ENCODE results near the gene GFER.

Gene GFER

DNA sequence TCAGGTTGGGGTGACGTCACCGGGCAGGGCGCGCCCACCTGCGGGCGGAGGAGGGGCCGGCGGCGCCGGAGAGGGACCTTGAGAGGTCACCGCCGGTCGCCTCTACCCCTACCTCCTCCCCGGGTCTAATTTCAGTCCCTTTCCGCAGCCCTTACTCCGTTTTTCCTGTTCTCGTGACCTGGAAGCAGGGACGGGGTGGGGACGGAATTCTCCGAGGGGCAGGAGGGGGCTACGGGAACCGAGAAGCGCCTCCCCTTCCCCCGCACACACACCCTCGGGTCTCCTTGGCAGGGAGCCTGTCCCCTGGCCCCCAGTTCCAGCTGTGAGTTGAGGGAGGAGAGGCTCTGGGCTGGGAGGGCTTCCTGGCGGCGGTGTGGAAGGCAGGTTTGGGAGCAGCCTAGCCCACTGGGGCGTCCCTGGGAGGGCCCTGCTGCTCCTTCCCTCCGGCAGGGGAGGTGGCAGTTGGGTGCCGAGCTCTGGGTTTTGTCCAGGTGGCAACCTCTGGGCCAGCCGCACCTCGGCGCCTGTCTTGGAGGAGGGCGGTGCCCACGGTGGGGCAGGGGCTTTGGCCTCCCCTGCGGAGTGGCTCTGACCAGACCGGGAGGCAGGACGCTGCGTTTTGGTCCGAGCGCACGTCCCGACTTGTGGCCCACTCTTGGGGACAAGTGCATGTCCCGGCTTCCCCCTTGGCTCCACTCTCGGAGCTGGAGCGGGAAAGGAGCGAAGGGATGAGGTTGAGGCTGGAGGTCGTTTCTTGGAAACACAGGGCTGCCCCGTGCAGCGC is 6.5 kb downstream of the GFER start:
- DNase-seq: no peak

DNA sequence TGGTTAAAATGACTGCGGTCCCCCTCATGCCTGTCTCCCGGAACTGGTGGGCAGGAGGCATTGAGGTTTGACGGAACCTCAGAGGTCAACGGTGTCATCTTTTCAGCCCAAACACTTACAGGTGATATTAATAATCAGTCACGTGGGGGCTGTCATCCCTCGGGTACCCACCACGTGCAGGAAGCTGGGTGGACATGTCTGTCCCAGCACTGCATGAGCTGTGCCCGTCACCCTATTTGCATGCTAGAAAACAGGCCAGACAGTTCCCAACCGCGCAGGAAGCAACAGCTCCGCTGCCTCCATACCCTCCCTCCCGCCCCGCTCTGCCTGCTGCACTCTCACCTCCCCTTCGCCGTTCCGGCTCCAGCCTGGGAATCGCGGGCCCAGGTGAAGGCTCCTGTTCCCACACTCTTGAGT is 7.2 kb downstream of the GFER start:
- no peak for DNase-seq

DNA sequence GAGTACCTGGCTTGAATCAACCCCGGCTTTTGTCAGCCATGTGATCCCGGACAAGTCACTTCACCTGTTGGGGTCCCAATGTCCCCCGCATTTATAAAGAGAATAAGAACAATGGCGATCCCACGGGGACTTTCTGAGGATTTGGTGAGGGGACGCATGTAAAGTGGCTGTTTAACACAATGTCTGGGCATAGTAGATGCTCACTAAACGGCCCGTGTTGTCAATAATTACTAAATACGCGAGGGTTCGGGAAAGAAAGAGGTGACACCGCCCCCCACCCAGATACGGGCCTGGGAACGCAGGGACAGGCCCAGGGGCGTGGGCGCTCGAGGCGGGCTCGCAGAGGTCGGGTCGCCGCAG is 7.6 kb downstream of the GFER start:
- no peak for DNase-seq

DNA sequence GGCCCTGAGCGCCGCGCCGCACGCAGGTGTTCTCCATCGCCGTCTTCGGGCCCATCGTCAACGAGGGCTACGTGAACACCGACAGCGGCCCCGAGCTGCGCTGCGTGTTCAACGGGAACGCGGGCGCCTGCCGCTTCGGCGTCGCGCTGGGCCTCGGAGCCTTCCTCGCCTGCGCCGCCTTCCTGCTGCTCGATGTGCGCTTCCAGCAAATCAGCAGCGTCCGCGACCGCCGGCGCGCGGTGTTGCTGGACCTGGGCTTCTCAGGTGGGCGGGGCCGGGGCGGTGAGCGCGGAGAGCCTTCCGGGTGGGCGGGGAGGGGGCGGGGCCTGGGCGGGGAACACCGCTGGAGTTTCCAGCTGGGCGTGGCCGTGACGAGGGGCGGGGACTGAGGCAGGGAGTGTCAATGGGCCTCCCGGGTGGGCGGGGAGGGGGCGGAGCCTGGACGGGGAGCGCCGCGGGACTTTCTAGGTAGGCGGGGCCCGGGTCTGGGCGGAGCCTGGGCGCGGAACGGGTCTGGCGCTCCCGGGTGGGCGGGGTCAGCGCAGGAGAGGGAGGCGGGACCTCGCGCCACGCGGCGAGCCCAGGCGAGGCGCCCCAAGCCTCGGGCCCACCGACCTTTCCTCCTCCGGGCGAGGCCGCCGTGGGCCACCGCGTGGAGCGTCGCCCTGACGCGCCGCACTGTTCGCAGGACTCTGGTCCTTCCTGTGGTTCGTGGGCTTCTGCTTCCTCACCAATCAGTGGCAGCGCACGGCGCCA is 8.1 kb downstream of the GFER start:
- DNase-seq: peak; percentile 99

- DNase-seq: no peak
Measured at GRCh38 chr16:1992704-1993317, 8.8 kb downstream of the GFER start.

DNA sequence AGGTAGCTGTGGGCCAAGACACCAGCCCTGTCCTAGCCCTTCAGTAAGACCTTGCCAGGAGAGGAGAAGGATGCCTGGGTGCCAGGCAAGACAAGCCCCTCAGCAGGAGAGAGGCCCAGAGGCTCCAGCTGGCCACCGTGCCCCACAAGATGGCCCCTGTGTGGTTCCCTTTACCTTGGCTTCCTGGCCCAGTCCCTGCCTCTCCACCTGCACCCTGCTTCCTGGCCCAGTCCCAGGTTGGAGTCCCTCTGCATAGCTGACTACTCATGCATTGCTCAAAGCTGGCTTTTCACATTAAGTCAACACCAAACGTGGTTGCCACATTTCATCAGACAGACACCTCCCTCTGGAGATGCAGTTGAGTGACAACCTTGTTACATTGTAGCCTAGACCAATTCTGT is 9.7 kb downstream of the GFER start:
- DNase-seq: no peak

- no peak for DNase-seq
Measured at GRCh38 chr16:1997494-1998359, 13.7 kb downstream of the GFER start.

GRCh38 chr16:1998360-1998835 is 14.4 kb downstream of the GFER start:
- no peak for DNase-seq

GRCh38 chr16:1998852-1999801 is 15.1 kb downstream of the GFER start:
- no peak for DNase-seq

DNA sequence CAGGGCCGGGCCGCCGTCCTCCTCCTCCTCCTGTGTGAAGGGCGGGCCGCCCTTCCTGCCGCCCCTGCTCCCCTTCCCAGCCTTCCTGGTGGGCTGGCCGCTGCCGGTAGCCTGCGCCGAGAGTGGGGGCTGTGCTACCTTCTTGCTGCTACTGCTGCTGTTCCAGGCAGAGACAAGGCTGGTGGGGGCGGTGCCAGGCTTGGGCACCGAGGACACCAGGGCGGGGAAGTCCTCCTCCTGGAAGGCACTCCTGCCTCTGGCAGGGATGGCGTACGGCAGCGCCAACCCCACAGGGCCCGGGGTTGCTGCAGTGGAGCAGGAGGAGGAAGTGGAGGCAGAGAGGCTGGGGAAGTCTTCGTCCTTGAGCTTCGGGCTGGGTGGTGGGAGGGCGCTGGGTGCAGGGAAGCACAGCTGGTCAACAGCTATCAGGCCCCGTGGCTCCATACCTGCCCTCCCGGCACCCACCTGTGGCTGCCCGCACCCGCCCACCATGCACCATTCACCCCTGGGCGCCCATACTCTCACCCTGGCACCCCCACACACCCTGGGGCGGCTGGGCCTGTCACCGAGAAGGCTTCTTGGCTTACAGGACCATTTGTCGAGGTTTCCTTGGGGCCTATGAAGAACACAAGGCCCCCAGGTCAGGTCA is 16.0 kb downstream of the GFER start:
- DNase-seq: no peak

DNA sequence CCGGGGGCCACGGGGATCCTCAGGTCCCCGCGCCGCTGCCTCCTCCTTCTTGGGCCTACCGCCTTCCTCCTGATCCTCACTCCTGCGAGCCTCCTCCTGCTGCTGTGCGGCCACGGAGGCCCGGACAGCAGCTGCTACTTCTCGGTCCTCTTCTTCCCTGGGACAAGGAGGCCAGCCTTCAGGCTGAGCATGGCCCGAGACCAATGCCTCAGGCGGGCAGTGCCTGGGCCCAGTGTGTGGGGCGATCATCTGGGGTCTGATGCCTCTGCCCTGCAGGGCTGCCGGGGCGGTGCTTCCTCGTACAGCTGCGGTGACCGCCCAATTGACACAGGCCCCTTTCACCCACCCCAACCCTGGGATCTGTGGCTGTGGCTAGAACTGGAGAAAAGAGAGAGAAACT is 17.0 kb downstream of the GFER start:
- DNase-seq: no peak

- no peak for DNase-seq
Measured at GRCh38 chr16:2001456-2002355, 17.7 kb downstream of the GFER start.

DNA sequence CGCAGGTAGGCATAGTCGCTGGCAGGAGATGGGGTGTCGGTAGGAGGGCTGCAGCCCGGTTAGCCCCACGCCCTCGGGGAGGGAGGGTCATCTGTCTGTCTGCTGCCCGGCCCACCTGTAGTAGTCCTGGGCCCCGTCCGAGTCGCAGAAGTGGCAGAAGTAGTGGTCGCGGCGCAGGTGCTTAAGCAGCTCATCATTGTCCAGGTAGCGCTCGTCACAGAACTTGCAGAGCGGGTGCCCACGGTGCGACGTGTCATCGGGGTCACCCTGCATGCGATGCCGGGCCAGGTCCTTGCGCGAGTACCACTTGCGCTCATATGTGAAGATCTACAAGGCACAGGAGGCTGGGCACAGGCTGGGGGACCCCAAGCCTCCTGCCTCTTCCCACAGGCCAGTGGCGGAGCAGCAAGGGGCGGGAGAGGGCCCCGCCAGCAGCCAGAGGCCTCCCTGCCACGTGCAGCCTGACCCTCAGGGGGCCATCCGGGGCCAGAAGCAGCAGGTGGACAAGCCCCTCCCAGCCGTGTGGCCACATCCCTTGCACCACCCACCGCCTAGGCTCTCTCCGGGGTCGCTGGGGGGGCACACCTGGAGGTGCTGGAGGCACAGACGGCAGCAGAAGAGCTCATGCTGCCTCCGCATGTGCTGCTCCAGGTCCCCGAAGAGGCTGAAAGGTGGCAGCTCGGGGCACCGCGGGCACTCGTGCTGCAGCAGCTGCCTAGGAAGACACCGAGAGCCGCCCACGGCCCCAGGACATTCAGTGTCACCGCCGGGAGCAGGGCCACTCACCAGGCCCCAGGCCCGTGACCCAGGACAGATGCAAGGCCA is 18.6 kb downstream of the GFER start:
- DNase-seq: no peak

DNA sequence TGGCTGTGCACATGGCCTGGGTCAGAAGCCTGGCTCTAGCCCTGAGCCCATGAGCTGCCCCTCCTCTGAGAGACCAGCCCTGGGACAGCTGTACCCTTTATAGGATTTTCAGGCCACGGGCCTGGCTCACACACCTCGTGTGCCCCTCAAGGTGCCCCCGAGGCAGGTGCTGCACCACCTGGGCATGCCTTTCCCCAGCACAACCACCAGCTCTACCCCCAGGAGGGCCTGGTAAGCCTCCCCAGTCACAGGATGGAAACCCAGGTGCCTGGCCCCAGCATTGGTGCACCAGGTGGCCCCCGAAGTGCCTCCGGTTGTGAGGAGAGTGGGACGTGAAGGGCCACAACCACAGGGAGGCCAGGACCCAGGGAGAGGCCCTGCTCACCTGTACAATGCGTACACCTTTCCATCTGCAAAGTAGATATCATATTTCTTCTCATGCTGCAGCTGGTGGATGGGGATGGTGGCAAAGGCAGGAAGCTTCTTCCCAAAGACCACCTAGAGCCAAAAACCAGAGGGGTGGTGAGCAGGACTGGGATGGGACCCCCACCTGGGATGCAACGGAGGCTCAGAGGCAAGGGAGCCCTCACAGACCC is 19.3 kb downstream of the GFER start:
- no peak for DNase-seq

- peak; percentile 72 for DNase-seq
Measured at GRCh38 chr16:2003827-2004641, 20.0 kb downstream of the GFER start.

- no peak for DNase-seq
Measured at GRCh38 chr16:2004795-2005517, 21.0 kb downstream of the GFER start.

- DNase-seq: no peak
Measured at GRCh38 chr16:2005646-2006045, 21.7 kb downstream of the GFER start.

Data from effector CD8-positive, alpha-beta T cell (primary cell).